Superior temporal gyrus (tissue), 1 donor: ENCODE measurements around the gene CACNA1I.
A peak's percentile ranks its signal among the peaks of the same experiment; 100 is the strongest.
"Not testable (repeated sequence)": the region's sequence is repeated elsewhere in the genome, so short reads cannot be mapped to it uniquely, and the experiment has no call there.

Source experiments
- DNase-seq: peaks from one replicate; pipeline ENCODE4 v3.0.0-alpha.2; 2016; ENCODE audit errors: extremely low spot score

Gene CACNA1I

GRCh38 chr22:39570665-39571064 lies at the start of gene CACNA1I:
TSS of gene CACNA1I (plus strand) at chr22:39570753. CDS start at chr22:39570753, 0 bp downstream.
- DNase-seq: no peak

- DNase-seq: peak; percentile 58
Measured at GRCh38 chr22:39521106-39521885, 49.3 kb upstream of the CACNA1I start.

DNA sequence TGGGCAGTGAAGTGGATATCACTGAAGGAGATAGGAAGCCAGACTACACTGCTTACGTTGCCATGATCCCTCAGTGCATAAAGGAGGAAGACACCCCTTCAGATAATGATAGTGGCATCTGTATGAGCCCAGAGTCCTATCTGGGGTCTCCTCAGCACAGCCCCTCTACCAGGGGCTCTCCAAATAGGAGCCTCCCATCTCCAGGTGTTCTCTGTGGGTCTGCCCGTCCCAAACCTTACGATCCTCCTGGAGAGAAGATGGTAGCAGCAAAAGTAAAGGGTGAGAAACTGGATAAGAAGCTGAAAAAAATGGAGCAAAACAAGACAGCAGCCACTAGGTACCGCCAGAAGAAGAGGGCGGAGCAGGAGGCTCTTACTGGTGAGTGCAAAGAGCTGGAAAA lies 48.5 kb upstream of the CACNA1I start:
- DNase-seq: not testable (repeated sequence)

GRCh38 chr22:39522567-39523300 lies 47.8 kb upstream of the CACNA1I start:
- peak; percentile 55 for DNase-seq

DNA sequence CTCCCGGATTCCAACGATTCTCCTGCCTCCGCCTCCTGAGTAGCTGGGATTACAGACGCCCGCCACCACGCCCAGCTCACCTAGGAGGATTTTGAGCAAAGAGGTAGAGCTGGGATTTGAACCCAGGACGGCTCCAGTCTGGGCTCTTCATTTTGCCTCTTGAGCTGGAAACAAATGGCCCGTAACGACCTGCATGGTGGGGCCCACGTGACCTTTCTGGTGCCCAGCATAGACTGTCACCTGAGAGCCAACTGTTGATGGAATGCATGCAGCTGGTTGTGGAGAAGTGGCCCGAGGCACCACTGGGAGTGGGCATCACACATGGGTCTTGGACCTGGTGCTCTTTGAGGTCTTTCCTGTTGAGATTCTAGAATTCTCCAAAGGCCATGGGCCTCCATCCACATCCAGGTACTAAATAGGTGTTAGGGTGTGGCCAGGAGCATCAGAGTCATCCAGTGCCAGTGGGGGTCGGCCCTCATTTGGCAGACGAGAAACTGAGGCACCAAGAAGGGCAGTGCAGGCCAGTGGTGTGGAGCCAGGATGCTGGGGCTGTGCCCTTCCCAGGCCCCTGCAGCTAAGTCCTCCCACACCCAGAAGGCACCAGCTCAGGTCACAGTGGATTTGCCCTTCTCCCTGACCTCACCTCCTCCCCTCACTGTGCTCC lies 46.3 kb upstream of the CACNA1I start:
- DNase-seq: no peak

GRCh38 chr22:39524753-39525657 lies 45.5 kb upstream of the CACNA1I start:
- DNase-seq: no peak

GRCh38 chr22:39525658-39525975 lies 44.9 kb upstream of the CACNA1I start:
- DNase-seq: no peak

GRCh38 chr22:39526736-39527171 lies 43.8 kb upstream of the CACNA1I start:
- no peak for DNase-seq

DNA sequence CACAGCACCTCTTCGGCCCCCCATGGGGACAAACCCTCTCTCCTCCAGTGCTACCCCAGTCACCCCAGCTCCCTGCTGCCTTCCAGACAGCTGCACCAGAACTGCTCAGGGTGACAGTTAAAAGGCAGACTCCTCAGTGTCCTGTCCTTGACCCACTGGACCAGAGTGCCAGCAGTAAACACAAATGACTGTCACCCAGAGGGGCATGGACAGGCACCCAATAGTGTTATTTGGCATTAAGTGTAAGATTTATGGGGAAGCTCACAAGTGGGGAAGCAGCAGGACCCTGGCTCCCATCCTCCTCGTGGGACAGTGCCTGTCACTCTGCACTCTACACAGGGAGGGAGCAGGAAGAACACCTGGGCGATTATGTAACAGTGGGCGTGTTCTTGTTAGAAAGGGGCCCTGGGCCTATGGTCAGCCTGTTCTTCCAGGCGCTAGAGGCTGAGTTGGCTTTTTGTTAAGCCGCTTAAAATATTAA lies 43.0 kb upstream of the CACNA1I start:
- no peak for DNase-seq

DNA sequence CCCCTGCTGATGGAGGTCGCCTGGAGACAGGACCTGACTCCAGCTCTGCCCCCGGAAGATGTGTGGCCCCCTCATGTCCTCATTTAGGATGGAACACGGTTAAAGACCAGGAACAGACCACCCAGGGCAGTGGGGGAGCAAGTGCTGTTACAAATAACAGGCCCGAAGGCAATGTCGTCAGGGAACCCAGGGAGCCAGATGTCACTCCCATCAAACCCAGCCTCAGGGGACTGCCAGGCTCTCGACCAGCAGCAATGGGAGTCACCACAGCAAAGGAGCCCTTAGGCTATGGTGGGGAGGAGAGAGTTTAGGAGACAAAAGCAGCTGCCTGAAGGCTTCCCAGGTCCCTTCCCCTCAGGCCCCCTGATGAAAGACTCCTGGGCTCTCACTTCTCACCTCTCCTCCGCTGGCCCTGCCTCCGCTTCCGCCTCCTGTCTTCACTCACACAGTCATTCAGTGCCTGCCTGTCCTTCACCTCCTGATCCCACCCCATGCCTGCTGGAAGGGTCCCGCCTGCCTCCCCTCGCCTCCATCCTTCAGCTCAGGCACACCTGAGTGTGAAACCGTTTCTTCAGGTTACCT lies 42.4 kb upstream of the CACNA1I start:
- no peak for DNase-seq

GRCh38 chr22:39528681-39529486 lies 41.7 kb upstream of the CACNA1I start:
- DNase-seq: peak; percentile 90

DNA sequence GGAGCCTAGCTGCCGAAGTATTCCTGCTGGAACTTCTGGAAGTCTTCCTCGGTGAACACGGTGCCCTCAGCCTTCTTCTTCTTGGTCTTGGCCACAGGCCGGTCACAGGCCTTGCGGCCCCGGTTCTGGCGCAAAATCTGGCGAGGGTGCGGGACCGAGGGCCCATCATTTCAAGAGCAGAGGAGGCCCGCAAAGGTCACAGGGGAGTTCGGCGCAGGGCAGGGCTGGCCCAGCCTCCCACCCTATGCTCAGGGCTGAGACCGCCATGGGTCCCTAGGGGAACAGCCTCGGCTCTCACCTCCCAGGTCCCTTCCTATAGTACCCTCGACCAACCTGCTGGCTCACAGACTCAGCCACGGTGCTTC lies 41.1 kb upstream of the CACNA1I start:
- no peak for DNase-seq

DNA sequence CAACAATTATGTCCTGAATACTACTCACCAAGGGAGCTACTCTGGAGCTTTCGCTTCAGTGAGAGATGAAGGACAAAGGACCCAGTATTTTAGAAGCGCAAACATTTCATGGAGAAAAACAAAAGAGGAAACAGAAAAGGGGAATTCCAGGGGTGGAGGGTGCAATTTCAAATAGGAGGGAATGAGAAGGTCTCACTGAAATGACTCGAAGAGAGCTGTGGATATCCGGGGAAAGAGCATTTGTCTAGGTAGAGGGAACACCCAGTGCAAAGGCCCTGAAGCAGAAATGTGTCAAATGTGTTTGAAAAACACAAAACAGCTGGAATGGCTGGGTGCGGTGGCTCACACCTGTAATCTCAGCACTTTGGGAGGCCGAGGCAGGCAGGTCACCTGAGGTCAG lies 40.4 kb upstream of the CACNA1I start:
- no peak for DNase-seq

DNA sequence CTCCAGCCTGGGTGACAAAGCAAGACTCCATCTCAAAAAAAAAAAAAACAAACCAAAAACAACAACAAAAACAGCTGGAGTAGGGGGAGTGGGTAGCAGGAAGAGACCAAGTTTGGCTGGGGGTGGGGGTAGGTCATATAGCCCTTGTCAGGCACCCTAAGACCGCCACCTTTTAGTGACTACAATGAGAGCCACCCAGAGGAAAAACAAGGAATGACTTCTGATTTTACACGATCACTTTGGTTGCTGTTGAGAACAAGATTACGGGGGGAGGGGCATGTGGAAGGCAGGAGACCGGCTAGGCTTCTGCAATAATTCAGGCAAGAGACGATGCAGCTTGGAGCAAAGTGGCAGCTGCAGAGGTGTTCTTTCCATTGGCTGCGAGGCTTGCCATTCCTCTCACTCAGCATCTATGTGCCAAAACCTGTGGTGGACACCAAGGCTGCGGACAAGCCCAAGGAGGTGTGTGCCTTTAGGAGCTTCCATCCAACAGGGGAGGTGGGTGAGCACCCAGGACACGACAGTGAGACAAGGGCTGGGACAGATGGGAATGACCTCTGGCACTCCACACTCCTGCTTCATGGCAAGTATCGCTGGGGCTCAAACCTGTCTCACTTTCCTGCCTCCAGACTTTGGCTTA lies 39.7 kb upstream of the CACNA1I start:
- DNase-seq: no peak

DNA sequence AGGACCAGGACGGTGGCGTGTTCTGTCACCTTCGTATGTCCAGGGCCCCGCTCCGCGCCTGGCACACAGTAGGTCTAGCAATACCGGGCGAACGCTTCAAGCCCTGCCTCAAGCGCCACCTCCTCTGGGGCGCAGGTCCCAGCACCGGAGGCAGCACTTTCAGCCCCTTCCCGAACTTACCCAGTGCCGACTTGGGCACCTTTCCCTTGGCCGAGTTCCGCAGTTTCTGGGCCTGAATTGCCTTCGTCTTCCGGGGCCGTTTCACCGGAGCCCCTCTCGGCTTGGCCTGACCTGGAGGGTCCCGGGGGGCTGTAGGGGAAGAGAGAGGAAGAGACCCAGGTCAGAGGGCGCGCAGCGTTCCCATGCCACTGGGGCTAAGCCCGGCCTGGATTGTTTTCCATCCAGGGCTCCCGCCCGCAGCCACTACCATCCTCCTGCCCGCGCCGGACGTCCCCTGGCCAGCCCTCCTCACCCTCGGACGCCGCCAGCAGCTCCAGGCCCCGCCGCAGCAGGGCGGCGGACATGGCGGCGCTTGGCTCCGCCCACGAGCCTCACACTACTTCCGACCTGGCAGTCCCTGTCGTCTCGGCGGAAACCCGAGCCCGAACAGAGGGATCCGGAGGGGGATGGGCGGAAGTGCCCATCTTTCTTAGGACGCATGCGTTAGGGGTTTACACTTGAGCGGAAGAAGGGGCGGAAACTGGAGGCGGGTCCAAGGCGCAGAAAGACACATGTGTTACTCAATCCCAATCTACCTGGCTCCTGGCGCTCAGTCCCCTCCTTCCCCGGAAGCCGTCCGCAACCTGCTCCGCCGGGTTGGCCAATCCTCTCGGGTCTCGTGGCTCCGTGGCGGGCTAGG lies 38.1 kb upstream of the CACNA1I start, which contains the start of gene RPS19BP1:
Gene RPS19BP1 (minus strand): TSS at position 534 of the 859 bp plus-strand sequence. CDS start 10 bp downstream, at position 524.
- peak; percentile 100 for DNase-seq

DNA sequence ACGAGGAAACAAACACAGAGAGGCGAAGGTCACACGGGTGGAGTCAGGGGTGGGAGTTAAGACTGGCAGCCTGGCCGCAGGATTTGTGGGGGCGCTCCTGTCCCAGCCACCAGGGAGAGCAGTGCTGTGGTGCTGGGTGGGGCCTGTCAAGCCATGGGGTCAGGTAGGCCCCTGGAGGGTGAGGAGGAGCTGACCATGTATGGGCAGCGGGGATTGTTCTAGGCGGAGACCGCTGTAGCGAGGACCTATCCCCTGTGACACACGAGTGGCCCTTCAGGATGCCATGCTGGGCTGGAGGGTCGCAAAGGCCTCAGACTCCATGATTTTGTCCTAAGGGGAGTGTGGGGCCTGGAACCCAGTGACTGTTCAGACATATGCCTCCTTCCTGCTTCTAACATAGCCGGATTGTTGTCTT lies 36.5 kb upstream of the CACNA1I start:
- no peak for DNase-seq

GRCh38 chr22:39534591-39535356 lies 35.8 kb upstream of the CACNA1I start:
- peak; percentile 82 for DNase-seq

DNA sequence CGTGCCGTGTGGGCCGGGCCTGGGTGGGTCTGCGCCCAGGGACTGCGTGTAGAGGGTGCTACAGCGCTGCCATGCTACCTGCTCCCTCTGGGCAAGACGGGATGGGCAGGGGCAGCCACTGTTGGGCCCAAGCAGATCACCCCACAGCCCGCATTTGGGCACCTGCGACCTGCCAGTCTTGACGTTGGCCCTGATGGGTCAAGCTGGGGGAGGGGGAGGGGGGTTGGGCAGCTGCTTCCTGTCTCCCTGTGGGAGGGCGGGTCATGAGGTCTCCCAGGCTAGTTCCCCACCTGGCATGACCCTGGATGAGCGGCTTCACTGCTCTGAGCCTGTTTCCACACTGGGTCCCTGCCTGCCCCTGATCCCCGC lies 35.2 kb upstream of the CACNA1I start:
- no peak for DNase-seq
